ENCODE measurements around the gene DNAJC13.

DNA sequence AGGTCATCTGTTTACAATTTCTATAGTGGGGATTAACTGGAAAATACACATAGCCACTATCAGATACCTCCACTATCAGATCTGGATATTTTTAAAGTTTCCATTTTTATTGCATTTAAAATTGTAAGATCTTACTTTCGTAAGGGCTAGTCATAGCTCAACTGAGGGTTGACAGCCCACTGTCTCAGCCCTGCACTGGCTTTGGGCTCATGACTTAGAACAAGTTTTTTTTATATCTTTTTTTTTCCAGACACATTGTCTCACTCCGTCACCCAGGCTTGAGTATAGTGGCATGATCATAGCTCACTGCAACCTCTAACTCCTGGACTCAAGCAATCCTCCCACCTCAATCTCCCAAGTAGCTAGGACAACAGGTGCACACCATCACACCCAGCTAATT, 48.8 kb upstream of the DNAJC13 start:
- TF ChIP-seq, protein P1, sequence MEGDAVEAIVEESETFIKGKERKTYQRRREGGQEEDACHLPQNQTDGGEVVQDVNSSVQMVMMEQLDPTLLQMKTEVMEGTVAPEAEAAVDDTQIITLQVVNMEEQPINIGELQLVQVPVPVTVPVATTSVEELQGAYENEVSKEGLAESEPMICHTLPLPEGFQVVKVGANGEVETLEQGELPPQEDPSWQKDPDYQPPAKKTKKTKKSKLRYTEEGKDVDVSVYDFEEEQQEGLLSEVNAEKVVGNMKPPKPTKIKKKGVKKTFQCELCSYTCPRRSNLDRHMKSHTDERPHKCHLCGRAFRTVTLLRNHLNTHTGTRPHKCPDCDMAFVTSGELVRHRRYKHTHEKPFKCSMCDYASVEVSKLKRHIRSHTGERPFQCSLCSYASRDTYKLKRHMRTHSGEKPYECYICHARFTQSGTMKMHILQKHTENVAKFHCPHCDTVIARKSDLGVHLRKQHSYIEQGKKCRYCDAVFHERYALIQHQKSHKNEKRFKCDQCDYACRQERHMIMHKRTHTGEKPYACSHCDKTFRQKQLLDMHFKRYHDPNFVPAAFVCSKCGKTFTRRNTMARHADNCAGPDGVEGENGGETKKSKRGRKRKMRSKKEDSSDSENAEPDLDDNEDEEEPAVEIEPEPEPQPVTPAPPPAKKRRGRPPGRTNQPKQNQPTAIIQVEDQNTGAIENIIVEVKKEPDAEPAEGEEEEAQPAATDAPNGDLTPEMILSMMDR (IDR thresholded peaks at IDR 0.05; ENCODE audit: poor library complexity): no peak
- TF ChIP-seq EZH2phosphoT487 (IDR thresholded peaks at IDR 0.05; ENCODE audit: low read depth, severe bottlenecking, unreplicated experiment) (no peak), EZH2 (IDR thresholded peaks at IDR 0.05; ENCODE audit: borderline replicate concordance) (no peak)
